Thyroid gland (tissue), 4 donors: ENCODE data around the gene JAG2.

ENCODE experiments used
- POLR2A ChIP-seq, 2 donors: fragments of 450-650 bp; IDR thresholded peaks; one replicate each; pipeline ENCODE4 v1.6.1; 2017; ENCODE audit warnings: antibody characterized with exemption in 2 of 2, mild to moderate bottlenecking in 2 of 2, moderate library complexity in 1 of 2
- TF ChIP-seq, protein P1 (sequence below), 6 experiments: fragments of 200-600 bp in 3 of 6; fragments of 450-650 bp in 3 of 6; sonication (generic) in 3 of 6; IDR thresholded peaks; one replicate each; pipeline ENCODE4 v1.5.1; 2016 to 2019; ENCODE audit warnings: antibody characterized with exemption in 6 of 6, mild to moderate bottlenecking in 2 of 6, inconsistent platforms in 1 of 6, moderate library complexity in 1 of 6

DNA sequence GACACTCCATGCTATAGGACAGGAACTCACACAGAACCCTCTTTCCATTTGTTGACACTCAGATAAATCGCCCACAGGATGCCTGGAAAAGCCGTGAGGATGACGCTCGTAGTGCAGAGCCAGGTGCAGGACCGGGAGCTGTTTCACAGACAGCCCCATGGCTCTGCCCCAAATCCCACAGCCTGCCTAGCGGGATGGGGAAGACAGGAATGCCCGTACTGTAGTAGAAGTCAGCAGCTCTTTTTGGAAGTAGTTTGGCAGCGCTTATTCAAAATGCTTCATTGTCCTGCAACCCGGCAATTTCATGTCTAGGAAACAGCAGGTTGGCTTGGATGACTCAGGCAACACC, 41.6 kb downstream of the JAG2 start:
- TF ChIP-seq, protein P1, sequence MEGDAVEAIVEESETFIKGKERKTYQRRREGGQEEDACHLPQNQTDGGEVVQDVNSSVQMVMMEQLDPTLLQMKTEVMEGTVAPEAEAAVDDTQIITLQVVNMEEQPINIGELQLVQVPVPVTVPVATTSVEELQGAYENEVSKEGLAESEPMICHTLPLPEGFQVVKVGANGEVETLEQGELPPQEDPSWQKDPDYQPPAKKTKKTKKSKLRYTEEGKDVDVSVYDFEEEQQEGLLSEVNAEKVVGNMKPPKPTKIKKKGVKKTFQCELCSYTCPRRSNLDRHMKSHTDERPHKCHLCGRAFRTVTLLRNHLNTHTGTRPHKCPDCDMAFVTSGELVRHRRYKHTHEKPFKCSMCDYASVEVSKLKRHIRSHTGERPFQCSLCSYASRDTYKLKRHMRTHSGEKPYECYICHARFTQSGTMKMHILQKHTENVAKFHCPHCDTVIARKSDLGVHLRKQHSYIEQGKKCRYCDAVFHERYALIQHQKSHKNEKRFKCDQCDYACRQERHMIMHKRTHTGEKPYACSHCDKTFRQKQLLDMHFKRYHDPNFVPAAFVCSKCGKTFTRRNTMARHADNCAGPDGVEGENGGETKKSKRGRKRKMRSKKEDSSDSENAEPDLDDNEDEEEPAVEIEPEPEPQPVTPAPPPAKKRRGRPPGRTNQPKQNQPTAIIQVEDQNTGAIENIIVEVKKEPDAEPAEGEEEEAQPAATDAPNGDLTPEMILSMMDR (IDR thresholded peaks at IDR 0.05), result no peak
- no peak for TF ChIP-seq POLR2A (IDR thresholded peaks at IDR 0.05)
